Fibroblast of skin of scalp (primary cell): ENCODE data around the gene RXRA.

ENCODE experiments used
- DNase-seq: peaks from one replicate; pipeline ENCODE4 v3.0.0-alpha.2; 2013

RXRA gene

DNA sequence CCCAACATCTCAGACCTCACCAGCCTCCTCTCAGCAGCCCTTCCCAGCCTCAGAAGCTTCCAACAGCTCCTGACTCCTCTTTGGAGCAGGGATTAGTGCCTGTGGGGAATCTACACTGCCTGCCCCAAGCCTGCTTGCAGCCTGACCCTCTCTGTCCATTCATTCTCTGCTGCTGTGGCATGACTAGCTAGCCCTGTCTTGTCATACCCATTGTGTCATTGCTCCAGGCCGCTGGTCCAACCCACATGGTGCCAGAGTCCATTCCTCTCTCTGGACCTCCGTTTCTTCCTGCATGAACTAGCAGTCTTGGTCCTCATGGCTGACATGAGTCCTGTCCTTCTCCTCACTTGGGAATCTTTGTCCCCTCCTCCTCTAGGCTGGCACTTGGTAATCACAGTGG, 12.8 kb upstream of the RXRA start:
- no peak for DNase-seq

GRCh38 chr9:134314039-134314949, 12.0 kb upstream of the RXRA start:
- no peak for DNase-seq

- DNase-seq = peak; percentile 50
Measured at GRCh38 chr9:134314950-134315715, 11.1 kb upstream of the RXRA start.

DNA sequence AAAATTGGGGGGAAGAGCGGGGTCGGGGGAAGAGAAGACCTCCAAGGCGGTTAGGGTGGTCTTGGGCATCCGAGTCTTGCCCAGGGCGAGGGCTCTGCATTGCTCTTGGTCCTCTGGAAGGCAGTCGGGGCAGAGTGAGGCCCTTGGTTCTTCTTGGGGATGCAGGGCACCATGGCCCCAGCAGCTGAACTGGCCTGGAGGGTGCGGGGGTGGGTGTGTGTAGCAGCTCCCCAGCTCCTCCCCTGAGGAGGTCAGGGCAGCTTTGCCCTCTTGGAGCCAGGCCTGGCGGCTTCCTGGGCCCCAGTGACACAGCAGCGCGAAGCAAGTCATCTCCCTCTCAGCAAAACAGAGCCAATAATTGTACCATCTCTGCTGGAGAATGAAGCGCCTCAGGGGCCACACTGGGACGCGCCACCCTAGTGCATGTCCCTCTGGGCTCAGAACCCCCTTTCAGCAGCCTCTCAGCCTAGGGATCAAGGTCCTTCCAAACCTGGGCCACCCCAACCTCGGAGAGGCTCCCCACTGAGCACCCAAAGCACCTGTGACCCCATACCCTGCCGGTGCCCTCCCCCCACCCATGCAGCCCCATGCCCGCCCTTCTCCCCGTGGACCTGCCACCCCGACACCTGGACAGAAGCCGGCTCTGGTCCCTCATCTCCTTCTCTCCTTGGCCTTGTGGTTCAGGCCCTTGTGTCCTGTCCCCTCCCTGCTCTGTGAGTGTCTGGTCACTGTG, 10.4 kb upstream of the RXRA start:
- DNase-seq = no peak

GRCh38 chr9:134316449-134317160, 9.7 kb upstream of the RXRA start:
- peak; percentile 62 for DNase-seq

- DNase-seq = peak; percentile 51
Measured at GRCh38 chr9:134317400-134317789, 8.9 kb upstream of the RXRA start.

GRCh38 chr9:134317790-134318414, 8.4 kb upstream of the RXRA start:
- peak; percentile 80 for DNase-seq

DNA sequence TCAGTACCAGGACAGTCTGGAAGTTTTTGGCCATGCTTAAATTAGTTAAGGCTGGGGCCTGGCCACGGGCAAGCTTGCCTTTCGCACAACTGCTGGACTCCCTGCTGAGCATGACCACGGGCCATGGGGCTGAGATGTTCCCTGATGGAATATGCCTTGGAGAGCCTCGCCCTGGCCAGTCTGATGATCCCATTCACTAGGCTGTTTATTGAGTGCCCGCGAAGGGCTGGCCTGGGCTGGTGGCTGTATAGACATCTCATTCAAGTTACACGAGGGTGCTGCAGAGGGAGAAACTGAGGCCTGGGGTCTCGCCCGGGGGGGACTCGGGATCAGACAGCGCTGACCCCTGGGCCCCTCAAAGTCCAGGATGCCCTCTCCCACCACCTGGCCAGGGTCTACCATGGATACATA, 7.8 kb upstream of the RXRA start:
- DNase-seq = no peak

GRCh38 chr9:134318941-134319305, 7.3 kb upstream of the RXRA start:
- no peak for DNase-seq

DNA sequence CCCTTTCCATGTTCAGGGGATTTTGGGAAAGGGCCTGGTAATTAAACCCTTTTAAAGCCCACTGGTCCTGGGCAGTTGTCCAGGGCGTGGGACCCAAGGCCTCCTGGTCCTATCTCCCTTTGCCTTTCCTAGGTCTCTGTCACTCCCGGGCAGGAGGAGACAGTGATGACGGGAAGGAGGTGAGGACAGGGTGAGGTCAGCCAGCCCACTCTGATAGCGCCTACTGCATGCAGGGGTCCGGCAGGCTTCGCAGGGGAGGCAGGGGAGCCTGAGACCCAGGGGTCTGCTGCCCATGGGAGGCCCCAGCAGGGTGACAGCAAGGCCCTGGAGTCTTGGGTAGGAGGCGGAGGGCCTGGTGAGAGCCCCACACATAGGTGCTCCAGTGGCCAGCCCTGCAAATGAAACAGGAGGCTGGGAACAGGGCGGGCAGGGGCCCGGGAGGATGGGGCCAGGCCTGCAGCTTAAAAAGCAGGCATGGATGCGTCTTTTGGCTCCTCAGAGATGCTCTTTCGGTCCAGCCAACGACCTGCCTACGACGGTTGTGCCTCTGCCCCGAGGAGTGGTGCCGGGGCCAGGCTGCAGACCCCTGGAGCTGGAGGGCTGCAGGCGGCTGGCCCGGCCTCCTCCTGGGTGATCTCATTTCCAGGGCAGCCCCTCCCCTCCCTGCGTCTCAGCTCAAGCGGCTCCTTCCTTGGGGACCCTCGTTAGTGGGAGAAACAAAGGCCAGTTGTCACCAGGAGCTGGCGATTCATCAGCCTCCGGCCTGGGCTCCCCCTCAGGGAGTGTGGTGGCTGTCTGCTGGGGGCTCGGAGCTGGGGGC, 6.7 kb upstream of the RXRA start:
- no peak for DNase-seq

DNA sequence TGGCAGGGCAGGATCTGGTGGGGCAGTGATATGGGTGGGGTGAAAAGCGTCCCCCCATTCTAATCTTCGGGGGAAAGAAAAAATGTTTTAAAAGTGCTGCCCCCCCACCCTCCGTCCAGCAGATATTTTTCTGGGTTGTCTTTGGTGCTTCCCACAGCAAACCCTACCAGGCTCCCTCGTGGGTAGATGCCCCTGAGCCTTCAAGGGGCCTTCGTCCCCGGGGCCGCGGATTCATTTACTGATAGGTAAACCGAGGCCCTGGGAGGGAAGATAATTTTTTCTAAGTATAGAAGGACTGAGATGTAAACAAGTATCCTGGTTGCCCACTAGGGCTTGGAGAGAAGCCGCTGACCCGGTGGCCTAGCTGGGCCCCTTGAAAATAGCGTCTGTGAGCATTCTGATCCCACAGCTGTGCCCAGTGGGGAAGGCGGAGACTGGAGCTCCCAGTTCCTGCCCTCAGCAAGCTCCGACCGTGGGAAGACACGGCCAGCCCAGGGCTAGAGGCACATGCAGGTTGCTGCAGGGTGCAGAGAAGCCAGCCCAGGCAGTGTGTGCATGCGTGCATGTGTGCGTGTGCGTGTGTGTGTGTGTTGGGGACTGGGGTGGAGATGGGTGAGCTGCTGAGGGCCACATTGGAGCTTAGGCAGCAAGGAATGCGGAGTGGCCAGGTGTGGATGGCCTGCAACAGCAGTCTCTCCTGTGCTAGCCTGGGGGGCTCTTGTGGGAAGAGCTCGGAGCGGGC, 6.0 kb upstream of the RXRA start:
- DNase-seq = no peak

DNA sequence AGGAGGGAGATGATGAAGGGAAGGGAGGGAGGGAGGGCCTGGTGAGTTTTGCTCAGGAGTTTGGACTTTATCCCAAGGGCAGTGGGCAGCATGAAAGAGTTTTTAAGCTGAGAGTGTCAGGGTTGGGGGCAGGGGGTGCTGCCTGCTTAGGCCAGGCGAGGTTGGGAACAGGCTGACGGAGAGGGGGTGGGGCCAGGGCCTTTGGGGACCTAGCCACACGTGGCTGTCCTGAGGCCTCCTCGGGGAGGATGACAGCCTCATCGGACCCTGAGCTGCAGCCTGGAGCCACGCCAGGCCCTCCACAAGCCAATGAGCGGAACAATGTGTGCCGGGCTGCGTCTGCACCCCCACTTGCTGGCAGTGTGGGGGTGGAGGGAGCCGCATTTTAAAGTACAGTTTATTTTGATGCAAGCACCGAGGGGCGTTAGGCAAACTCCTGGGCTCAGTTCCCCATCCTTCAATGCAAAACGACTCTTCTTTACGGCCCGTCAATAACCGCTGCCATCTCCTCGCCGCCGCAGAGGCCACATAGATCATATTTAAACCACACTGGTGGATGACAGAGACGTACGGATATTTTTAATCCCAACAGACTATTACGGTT, 5.3 kb upstream of the RXRA start:
- no peak for DNase-seq

- DNase-seq = no peak
Measured at GRCh38 chr9:134321531-134321930, 4.7 kb upstream of the RXRA start.

GRCh38 chr9:134321946-134322741, 4.1 kb upstream of the RXRA start:
- no peak for DNase-seq

DNA sequence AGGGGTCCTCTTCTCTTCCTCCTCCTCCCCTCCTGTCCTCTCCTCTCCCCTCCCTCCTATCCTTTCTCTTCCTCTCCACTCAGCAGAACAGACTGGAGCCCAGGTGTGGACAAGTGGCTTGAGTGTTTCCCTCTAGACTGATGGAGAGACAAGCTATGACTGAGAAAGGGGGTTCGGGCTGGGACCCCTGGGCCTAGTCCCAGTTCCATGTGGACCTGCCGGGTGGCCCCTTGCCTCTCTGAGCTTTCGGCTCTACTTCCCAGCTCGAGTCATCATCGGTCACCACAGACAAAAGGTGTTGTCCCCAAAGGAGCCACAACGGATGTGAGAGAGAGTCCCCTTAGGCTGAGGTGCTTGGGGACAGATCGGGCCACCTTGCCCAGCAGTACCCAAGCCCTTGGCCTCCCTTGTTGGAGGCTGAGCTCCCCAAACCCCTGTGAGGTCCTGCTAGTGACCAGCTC, 3.4 kb upstream of the RXRA start:
- no peak for DNase-seq

- no peak for DNase-seq
Measured at GRCh38 chr9:134323741-134324358, 2.4 kb upstream of the RXRA start.

DNA sequence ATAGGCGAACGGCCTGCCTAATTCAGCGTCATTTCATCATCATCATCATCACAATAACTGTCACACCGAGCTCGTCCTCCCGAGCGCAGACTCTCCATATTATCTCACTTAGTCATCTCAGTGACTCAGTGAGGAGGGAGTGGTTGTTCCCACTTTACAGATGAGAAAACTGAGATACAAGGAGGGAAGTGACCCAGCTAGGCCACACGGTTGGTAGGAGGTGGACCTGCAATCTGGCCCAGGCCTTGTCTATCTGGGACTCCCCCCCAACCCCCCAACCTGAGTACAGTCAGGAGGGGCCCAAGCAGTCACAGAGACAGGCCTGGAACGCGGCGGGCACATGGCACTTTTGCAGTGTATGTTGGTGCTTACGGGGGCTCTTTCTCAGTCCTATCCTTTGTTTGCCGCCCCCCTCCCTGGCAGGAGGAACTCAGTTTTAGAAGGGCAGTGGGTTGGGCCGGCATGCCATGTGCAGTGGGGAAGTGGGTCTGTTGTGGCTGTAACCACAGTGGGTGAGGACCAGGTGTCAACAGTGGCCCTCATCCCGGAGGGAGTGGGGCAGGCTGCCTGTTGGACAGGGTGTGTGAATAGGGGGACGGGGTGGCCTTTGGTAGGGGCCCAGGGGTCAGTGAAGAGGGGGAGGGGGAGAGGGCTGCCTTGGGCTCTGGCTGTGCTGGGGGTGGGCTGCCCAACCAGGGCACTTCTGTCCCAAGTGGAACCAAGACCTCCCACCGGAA, 1.7 kb upstream of the RXRA start:
- peak; percentile 66 for DNase-seq
